ENCODE measurements around the gene TRMT1L.

The TRMT1L gene

DNA sequence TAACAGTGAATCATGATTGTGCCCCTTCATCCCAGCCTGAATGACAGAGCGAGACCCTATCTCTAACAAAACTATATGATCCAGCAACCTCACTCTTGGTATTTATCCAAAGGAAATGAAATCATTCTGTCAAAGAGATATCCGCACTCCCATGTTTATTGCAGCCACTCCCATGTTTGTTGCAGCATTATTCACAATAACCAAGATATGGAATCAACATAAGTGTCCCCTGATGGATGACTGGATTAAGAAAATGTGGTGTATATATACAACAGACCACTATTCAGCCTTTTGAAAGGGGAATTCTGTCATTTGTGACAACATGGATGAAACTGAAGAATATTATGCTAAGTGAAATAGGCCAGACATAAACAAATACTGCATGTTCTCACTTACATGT lies 44.4 kb downstream of the TRMT1L start:
- no peak for DNase-seq

DNA sequence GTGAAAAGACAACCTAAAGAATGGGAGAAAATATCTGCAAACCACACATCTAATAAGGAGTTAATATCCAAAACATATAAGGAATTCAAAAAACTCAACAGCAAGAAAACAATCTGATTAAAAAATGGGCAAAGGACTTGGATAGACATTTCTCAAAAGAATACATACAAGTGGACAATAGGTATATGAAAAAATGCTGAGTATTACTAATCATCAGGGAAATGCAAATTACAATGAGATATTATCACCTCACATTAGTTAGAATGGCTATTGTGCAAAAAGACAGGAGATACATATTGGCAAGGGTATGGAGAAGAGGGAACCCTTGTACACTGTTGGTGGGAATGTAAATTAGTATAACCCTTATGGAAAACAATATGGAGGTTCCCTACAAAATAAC lies 44.9 kb downstream of the TRMT1L start:
- DNase-seq = no peak

DNA sequence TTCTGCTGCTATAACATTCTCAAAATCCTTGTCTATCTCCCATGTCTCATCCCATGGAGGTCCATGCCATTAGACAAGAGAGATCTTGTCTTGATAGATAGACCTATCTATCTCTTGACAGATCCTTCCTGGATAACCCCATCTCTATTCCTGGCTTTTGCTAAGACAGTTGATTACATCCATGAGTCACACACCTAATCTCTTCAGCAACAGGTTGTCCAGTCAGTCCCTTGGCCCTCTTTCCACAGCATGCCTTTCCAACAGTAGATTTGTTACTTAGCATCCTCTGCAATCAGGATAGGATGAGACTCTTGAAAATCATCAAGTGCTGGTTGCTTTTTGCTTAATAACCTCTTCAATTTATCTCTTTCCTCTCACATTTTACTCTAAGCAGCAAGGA lies 46.6 kb downstream of the TRMT1L start:
- no peak for DNase-seq

- DNase-seq = no peak
Measured at GRCh38 chr1:185108321-185108720, 48.4 kb downstream of the TRMT1L start.

DNA sequence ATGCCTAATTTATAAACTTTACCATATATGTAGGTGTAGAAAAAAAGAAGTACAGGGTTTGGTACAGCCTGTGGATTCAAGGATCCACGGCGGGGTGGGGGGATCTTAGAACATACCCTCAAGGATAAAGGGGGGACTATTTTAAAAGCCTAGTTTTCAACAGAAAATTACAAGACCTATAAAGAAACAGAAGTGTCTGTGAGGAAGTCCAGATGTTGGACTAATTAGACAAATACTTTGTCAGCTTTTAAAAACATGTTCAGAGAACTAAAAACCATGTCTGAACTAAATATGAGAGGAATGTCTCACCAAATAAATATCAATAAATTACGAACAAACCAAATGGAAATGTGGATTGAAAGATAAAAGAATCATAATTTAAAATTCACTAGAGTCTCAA lies 51.6 kb downstream of the TRMT1L start:
- no peak for DNase-seq

DNA sequence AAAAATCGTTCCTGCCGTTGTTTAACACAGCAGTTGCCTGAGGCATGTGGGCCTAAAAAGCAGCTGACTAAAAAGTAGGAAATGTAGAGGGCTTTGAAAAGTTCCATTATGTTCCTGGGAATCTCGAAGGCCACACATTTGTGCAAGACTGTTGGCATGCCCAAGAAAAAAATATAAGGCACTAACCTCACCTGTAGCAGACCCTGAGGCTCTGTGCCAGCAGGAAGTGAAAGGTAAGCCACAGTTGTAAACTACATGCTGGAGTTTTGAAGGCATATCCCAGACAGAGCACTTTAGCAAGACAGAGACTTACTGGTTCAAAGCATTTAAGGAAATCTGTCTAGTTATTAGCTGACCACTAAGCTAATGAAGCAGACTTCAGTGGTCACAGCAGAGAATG lies 52.7 kb downstream of the TRMT1L start:
- DNase-seq = no peak

GRCh38 chr1:185096531-185096930 lies 60.2 kb downstream of the TRMT1L start:
- no peak for DNase-seq

DNA sequence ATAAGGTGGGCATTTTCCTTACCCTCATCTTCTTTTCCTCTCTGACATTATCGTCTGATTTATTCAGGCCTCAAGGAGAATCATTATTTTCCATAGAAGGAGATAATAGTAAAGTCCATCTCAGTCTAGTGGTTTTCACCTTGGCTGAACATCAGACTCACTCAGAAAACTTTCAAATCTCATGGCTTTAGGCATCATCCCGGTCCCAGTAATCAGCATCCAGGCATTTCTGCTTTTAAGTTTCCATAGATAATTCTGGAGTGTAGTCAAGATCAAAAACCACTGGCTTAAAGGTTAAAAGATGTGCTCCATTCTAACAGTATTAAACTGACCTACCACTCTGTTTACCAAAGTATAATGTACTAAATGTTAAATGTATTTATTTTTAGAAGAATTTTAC lies 62.0 kb downstream of the TRMT1L start:
- no peak for DNase-seq

DNA sequence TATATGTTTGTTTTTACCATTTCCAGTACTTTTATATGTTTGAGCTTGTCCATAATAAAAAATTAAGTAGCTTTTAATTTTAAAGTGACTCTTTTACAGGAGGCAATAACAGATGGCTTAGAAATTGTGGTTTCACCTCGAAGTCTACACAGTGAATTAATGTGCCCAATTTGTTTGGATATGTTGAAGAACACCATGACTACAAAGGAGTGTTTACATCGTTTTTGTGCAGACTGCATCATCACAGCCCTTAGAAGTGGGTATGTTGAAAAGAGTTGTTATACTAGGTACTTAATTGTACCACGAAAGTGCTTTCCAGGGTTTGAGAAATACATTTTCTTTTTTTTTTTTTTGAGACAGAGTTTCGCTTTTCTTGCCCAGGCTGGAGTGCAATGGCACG lies 65.3 kb downstream of the TRMT1L start:
- DNase-seq = no peak

GRCh38 chr1:185087746-185088145 lies 69.0 kb downstream of the TRMT1L start:
- no peak for DNase-seq

DNA sequence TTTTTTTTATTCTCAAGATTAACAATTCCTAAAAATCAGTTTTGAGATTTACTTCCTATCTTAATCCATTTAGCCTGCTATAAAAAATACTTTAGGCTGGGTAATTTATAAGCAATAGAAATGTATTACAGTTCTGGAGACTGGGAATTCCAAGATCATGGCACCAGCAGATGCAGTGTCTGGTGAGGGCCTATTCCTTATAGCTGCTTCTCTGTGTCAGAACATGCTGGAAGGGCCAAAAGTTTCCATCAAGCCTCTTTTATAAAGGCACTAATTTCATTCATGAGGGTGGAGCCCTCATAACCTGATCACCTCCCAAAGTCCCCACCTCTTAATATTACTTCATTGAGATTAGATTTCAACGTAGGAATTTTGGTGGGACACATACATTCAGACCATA lies 69.7 kb downstream of the TRMT1L start:
- DNase-seq = no peak

DNA sequence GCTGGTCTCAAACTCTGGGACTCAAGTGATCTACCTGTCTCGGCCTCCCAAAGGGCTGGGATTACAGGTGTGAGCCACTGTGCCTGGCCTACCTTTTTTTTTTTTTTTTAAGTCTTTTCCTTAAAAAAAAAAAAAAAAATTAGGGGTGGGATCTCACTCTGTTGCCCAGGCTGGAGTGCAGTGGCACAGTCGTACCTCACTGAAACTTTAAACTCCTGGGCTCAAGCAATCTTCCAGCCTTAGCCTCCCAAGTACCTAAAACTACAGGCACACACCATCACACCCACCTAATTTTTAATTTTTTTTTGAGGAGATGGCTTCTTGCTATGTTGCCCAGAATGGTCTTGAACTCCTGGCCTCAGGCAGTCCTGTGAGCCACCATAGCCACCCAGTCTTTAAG lies 72.9 kb downstream of the TRMT1L start:
- no peak for DNase-seq

GRCh38 chr1:185080422-185080821 lies 76.3 kb downstream of the TRMT1L start:
- no peak for DNase-seq

DNA sequence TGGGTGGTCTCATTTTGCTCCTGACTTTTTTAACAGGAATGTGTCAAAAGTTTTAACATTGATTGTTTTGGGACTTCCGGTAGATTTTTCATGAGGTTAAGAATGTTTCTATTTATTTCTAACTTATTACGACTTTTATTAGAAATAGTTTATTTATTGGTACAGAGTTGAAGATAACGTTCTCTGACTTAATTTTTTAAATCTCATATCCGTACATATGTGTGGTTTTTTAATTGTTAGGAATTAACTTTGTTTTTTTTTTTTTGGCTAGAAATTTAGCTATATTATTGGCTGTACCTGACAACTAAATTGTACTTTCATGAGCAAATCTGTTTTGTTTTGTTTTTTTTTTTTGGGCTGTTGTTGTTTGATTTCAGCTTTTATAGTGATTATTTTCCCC lies 79.4 kb downstream of the TRMT1L start:
- no peak for DNase-seq

DNA sequence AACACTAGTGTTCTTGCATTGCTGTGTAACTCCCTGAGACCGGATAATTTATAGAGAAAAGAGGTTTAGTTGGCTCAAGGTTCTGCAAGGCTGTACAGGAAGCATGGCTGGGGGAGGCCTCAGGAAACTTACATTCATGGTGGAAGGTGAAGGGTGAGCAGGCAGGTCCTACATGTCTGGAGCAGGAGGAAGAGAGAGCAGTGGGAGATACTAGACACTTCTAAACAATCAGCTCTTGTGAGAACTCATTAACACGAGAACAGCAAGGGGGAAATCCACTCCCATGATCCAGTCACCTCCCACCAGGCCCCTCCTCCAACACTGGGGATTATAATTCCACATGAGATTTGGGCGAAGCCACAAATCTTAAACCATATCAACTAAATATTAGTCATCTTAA lies 81.3 kb downstream of the TRMT1L start:
- DNase-seq = no peak

- DNase-seq = no peak
Measured at GRCh38 chr1:185074307-185074706, 82.4 kb downstream of the TRMT1L start.

GRCh38 chr1:185073725-185074124 lies 83.0 kb downstream of the TRMT1L start:
- DNase-seq = no peak

DNA sequence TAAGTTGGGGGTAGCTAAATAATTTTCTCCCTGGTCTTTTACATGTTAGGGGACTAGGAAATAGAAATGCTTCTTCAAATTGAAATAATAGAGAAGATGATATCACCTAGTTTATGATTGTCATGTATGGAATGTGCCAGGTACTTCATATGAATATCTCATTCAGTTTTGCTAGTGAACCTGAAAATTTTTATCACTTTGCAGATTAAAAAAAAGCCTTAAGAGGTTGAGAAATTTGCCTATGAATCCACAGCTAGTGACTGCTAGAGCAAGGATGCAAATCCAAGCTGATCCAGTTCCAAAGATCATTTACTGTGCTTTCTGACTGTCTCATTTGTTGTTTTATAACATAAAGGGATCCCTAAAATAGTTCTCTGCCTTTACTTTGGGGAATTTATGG lies 86.7 kb downstream of the TRMT1L start:
- no peak for DNase-seq

GRCh38 chr1:185069202-185069772 lies 87.5 kb downstream of the TRMT1L start:
- no peak for DNase-seq

DNA sequence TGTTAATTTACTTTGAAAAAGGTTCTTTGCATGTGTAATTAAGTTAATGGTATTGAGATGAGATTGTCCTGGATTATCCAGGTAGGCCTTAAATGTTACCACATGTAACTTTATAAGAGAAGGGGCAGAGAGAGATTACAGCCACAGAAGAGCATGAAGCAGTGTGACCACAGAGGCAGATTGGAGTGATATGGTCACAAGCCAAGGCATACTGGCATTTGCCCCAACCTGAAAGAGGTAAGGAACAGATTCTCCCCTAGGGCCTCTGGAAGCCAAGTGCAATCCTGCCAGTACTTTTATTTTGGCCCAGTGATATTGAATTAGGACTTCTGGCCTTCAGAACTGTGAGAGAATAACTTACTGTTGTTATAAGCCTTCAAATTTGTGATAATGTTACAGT lies 88.4 kb downstream of the TRMT1L start:
- DNase-seq = no peak
